ENCODE results near the gene WDFY3. TPM values are rescaled to one million over a fixed set of nuclear protein-coding genes. Genes with fewer than 3 reads are reported as not detected.

The WDFY3 gene

Small RNA genes lying within 50 kb of the gene (small RNA-seq; reads per million reads assigned to genes)
- gene RN7SL552P (ENCODE audit: insufficient read depth), result 1.8 reads per million, percentile 8 among the genes with 10 or more reads in this experiment
- gene RNU6-469P (ENCODE audit: insufficient read depth), result not detected
